CD8-positive, alpha-beta memory T cell (primary cell): Measurements from ENCODE around the gene ST6GALNAC1. TPM values are rescaled to one million over a fixed set of nuclear protein-coding genes. Genes with fewer than 3 reads are reported as not detected.

Experiments used
- CTCF ChIA-PET: fragments of 350-600 bp; sonication (Branson Sonifier 250); formaldehyde crosslinking; loops from one replicate; lab custom pipeline; 2021; ENCODE audit warnings: antibody characterized with exemption; lab: Charles Lee
- POLR2A ChIA-PET: fragments of 350-600 bp; sonication (Branson Sonifier 250); formaldehyde crosslinking; loops from one replicate; lab custom pipeline; 2021; ENCODE audit warnings: antibody characterized with exemption; lab: Charles Lee
- DNase-seq, 5 donors: peaks; one replicate each; pipeline versions ENCODE4 v3.0.0 to v3.0.0-alpha.2; 2020 to 2022; ENCODE audit warnings: mixed read lengths in 1 of 5
- H3K27ac ChIP-seq: one replicate; pipeline ENCODE4 v1.7.0; 2013; ENCODE audit warnings: low read depth, mild to moderate bottlenecking, low read length, moderate library complexity
- H3K27me3 ChIP-seq: 2 replicates; pipeline ENCODE4 v1.7.0; 2013; ENCODE audit warnings: low read length, mild to moderate bottlenecking; ENCODE audit not compliant: insufficient read depth, poor library complexity, severe bottlenecking
- H3K36me3 ChIP-seq: 2 replicates; pipeline ENCODE4 v1.7.0; 2013; ENCODE audit warnings: mild to moderate bottlenecking, low read length, moderate library complexity; ENCODE audit not compliant: insufficient read depth
- H3K4me1 ChIP-seq: 2 replicates; pipeline ENCODE4 v1.7.0; 2013; ENCODE audit warnings: mild to moderate bottlenecking, low read length, moderate library complexity; ENCODE audit not compliant: insufficient read depth
- H3K4me3 ChIP-seq: 2 replicates; pipeline ENCODE4 v1.7.0; 2013; ENCODE audit warnings: mild to moderate bottlenecking, low read length
- H3K9me3 ChIP-seq: 2 replicates; pipeline ENCODE4 v1.7.0; 2013; ENCODE audit warnings: mild to moderate bottlenecking, low read length
- H3K27ac Mint-ChIP-seq, 8 donors: one replicate each; pipeline ENCODE4 v1.8.0; 2020 to 2021; ENCODE audit warnings: mixed read lengths in 8 of 8, mild to moderate bottlenecking in 6 of 8, inconsistent platforms in 3 of 8, moderate library complexity in 3 of 8
- H3K27me3 Mint-ChIP-seq, 2 donors: one replicate each; pipeline ENCODE4 v1.8.0; 2020 to 2021; ENCODE audit warnings: mixed read lengths in 2 of 2, mild to moderate bottlenecking in 1 of 2, moderate library complexity in 1 of 2
- H3K36me3 Mint-ChIP-seq, 3 donors: one replicate each; pipeline ENCODE4 v1.8.0; 2020 to 2021; ENCODE audit warnings: mixed read lengths in 3 of 3, inconsistent platforms in 1 of 3, mild to moderate bottlenecking in 1 of 3
- H3K4me1 Mint-ChIP-seq, 3 donors: one replicate each; pipeline ENCODE4 v1.8.0; 2020 to 2021; ENCODE audit warnings: mixed read lengths in 3 of 3, inconsistent platforms in 1 of 3, mild to moderate bottlenecking in 1 of 3
- H3K4me3 Mint-ChIP-seq, 7 donors: one replicate each; pipeline ENCODE4 v1.8.0; 2020 to 2021; ENCODE audit warnings: mixed read lengths in 7 of 7, mild to moderate bottlenecking in 6 of 7, moderate library complexity in 4 of 7, inconsistent platforms in 2 of 7
- H3K9me3 Mint-ChIP-seq, 5 donors: one replicate each; pipeline ENCODE4 v1.8.0; 2020 to 2022; ENCODE audit warnings: mixed read lengths in 5 of 5, mild to moderate bottlenecking in 3 of 5, moderate library complexity in 2 of 5, inconsistent platforms in 1 of 5
- polyA plus RNA-seq: library from polyadenylated mRNA; unstranded; fragments of 300-500 nt; fragmentation: Illumina TruSeq; gene quantifications from one replicate; pipeline ENCODE4 v1.2.3, GENCODE V29; 2021
- total RNA-seq, 2 experiments: library from RNA; stranded (reverse); gene quantifications; one replicate each; pipeline ENCODE4 v1.2.3, GENCODE V29; 2021

ST6GALNAC1 gene
- total and polyA plus RNA-seq, 3 experiments from 2014 or later = 0.28 to 0.46 TPM; not detected in 1

DNA sequence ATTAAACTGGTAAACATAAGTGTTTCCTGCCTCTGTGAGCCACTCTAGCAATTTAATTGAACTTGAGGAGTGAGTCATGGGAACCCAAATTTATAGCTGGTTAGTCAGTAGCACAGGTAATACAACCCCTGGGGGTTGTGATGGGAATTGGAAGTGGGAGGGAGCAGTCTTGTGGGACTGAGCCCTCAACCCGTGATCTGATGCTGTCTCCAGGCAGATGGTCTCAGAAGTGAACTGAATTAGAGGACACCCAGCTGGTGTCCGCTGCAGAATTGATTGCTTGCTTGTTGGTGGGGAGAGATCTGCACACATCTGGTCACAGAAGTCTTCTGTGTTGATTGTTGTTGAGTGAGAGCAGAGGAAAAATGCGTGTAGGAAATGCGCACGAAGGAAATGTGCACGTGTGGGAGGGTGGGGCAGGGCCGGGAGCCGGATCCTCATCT, 50.2 kb downstream of the ST6GALNAC1 start:
- POLR2A ChIA-PET = no interaction called here
- Histone ChIP-seq H3K4me3 (no peak overlapping the region), H3K27ac (no peak overlapping the region), H3K27me3 (no peaks in the 10 kb centered on the region), H3K36me3 (no peaks in the 10 kb centered on the region), H3K4me1 (no peaks in the 10 kb centered on the region), H3K9me3 (no peaks in the 10 kb centered on the region)
- H3K4me1 Mint-ChIP-seq = no peaks in the 10 kb centered on the region
- CTCF ChIA-PET = interaction anchor here (1.6 kb wide), 1 partner anchor 48 kb away, joined by 4 read pairs; no protein-coding TSS in a partner anchor
- H3K36me3 Mint-ChIP-seq = peaks cover 0 to 13% (median 5%) of the 10 kb centered on the region in 3 donors
- peaks cover 22 to 50% of the 10 kb centered on the region in 2 donors for H3K27me3 Mint-ChIP-seq
- no peak overlapping the region for H3K27ac Mint-ChIP-seq
- no peak overlapping the region for H3K4me3 Mint-ChIP-seq
- no peak for DNase-seq
- H3K9me3 Mint-ChIP-seq = no peaks in the 10 kb centered on the region

DNA sequence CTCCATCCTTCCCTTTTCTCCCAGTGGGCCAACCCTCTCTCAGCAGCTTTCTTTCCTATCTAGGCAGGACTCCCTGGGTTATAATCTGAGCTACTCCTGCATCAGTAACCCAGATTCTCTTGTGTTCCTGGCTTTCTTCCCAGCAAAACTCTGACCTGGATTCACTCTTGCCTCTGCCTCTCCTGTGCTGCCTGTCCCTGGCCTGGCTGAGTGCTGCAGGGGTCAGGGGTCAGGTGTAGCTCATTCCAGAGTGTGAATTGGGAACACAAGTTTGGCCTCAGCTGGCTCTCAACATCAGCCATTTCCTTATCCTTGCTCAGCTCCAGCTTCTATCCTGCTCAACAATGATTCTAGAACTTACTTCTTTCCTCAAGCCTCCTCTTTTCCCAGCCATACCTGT, 55.4 kb downstream of the ST6GALNAC1 start:
- H3K27ac ChIP-seq = no peak overlapping the region
- H3K27me3 ChIP-seq = peaks cover 16% of the 10 kb centered on the region
- H3K27ac Mint-ChIP-seq = peak overlapping the region in 2 of 8 donors; percentile 31 to 43
- DNase-seq = no peak
- H3K4me3 ChIP-seq = no peak overlapping the region
- no peaks in the 10 kb centered on the region for H3K9me3 Mint-ChIP-seq
- H3K36me3 Mint-ChIP-seq = peaks cover 0 to 13% (median 2%) of the 10 kb centered on the region in 3 donors
- no peaks in the 10 kb centered on the region for H3K9me3 ChIP-seq
- H3K4me1 ChIP-seq = peaks cover 10% of the 10 kb centered on the region
- H3K4me3 Mint-ChIP-seq = peak overlapping the region in 2 of 7 donors; percentile 37 to 76
- ChIA-PET CTCF (interaction anchor here (2.2 kb wide), 1 partner anchor 65 kb away, joined by 8 read pairs; no protein-coding TSS in a partner anchor), POLR2A (interaction anchor here (0.7 kb wide), 1 partner anchor 1724 kb away, joined by 3 read pairs; no protein-coding TSS in a partner anchor)
- peaks cover 0 to 24% (median 9%) of the 10 kb centered on the region in 3 donors for H3K4me1 Mint-ChIP-seq
- peaks cover 42 to 54% of the 10 kb centered on the region in 2 donors for H3K27me3 Mint-ChIP-seq
- H3K36me3 ChIP-seq = no peaks in the 10 kb centered on the region

DNA sequence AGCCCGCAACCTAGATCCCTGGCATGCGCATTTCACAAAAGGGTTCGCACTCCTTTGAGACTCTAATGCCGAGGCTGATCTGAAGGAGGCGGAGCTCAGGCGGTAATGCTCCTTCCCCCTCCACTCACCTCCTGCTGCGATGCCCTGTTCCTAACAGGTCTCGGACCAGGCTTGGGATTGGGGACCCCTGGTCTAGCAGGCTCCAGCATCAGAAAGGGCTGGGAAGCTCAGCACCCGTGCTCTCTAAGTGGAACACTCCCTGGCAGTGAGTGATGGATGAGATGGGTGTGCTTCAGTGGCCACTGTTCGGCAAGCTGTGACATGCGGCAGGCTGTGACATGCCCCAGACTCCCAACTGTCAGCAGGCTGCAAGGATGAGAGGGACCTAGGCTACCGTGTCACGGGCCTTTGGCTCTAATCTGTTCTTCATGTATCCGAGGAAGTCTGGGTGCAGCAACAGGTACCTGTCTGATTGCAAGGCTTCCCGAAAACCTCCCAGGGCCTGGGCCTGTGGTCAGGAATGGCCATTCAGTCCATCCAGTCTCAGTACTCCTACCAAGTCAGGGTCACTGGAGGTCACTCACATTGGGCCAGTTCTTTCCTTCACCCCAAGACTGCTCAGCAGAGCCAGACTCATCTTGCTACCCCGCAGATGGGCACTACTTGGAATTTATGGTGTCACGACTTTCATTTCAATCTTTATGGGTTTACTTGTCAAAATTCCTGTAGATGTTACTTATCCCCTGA, 56.6 kb downstream of the ST6GALNAC1 start:
- Mint-ChIP-seq H3K4me3 (peak overlapping the region; percentile 32 to 84 (median 65)), H3K27ac (peak overlapping the region in 3 of 8 donors; percentile 19 to 84 (median 39)), H3K27me3 (peaks cover 43 to 51% of the 10 kb centered on the region in 2 donors), H3K36me3 (peaks cover 0 to 13% (median 2%) of the 10 kb centered on the region in 3 donors), H3K9me3 (no peaks in the 10 kb centered on the region), H3K4me1 (peaks cover 0 to 24% (median 9%) of the 10 kb centered on the region in 3 donors)
- no peaks in the 10 kb centered on the region for H3K9me3 ChIP-seq
- no peak for DNase-seq
- ChIA-PET POLR2A (interaction anchor here (1.2 to 1.5 kb wide), 2 partner anchors 29 to 64 kb away, joined by 4 read pairs; no protein-coding TSS in a partner anchor), CTCF (interaction anchor here (0.7 to 3.6 kb wide), 11 partner anchors 8 to 95 kb away, joined by 3 to 22 read pairs (median 5); no protein-coding TSS in a partner anchor)
- no peak overlapping the region for H3K4me3 ChIP-seq
- no peak overlapping the region for H3K27ac ChIP-seq
- H3K27me3 ChIP-seq = peaks cover 16% of the 10 kb centered on the region
- H3K4me1 ChIP-seq = peaks cover 10% of the 10 kb centered on the region
- H3K36me3 ChIP-seq = no peaks in the 10 kb centered on the region

DNA sequence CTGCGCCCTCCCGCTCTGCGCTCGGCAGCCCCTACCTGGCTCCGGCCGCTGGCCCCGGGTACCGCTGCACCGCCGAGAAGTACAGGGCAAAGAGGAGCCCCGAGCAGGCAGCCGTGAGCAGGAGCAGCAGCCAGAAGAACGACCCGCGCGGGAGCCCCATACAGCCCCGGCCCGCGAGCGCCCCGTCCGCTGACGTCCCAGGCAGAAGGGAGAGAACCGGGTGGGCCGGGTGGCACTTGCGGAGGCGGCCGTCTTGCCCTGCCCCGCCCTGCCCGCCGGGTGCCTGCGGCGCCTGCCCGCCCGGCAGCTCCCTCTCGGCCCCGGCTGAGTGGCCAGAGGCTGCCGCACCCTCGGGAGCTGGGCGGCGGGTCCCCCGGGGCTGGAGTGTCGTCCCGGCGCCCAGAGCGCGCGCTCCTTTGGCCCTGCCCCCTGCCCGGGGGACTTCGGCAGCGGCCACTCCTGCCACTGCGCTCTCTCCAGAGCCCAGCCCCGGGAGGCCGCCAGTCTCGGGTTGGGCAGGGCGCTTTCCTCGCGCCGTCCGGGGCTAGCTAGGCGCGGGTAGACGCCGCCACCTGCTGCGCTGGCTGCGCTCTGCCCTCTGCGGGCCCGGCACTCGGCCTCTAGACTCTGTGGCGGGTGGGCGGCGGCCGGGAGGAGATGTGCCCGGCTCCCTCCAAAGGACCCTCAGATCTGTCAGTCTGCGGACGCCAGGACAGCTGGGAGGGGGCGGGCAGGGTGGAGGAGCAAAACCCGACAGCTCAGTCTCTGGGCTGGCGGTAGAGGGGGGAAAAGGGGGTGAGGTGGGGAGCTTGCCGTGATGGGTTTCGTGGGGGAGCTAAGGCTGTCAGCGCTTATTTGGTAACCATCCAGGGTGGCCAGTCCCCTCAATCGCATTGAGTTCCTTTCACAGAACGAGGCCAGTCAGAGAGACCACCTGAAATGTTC, 57.6 kb downstream of the ST6GALNAC1 start, which contains the start of gene ST6GALNAC2:
TSS of gene ST6GALNAC2 (minus strand) at position 212 of the 945 bp plus-strand sequence. CDS start at position 160, 52 bp downstream.
- POLR2A ChIA-PET = interaction anchor here (0.8 to 1.5 kb wide), 5 partner anchors 28 to 63 kb away, joined by 3 to 4 read pairs (median 3); no protein-coding TSS in a partner anchor
- Mint-ChIP-seq H3K27me3 (peaks cover 43 to 48% of the 10 kb centered on the region in 2 donors), H3K4me1 (peaks cover 0 to 24% (median 9%) of the 10 kb centered on the region in 3 donors), H3K9me3 (no peaks in the 10 kb centered on the region), H3K27ac (peak within 1 kb of the TSS in 2 of 8 donors; percentile 43 to 87), H3K36me3 (peaks cover 0 to 13% (median 2%) of the 10 kb centered on the region in 3 donors), H3K4me3 (peak within 1 kb of the TSS; percentile 67 to 88 (median 75))
- Histone ChIP-seq H3K27me3 (peaks cover 16% of the 10 kb centered on the region), H3K4me1 (peaks cover 10% of the 10 kb centered on the region), H3K4me3 (peak within 1 kb of the TSS; percentile 39), H3K9me3 (no peaks in the 10 kb centered on the region), H3K27ac (no peak within 1 kb of the TSS), H3K36me3 (no peaks in the 10 kb centered on the region)
- peak; percentile 18 to 74 (median 41) for DNase-seq
- CTCF ChIA-PET = interaction anchor here (0.7 to 3.6 kb wide), 15 partner anchors 9 to 119 kb away, joined by 3 to 22 read pairs (median 4); partner anchors contain the start of gene AANAT

DNA sequence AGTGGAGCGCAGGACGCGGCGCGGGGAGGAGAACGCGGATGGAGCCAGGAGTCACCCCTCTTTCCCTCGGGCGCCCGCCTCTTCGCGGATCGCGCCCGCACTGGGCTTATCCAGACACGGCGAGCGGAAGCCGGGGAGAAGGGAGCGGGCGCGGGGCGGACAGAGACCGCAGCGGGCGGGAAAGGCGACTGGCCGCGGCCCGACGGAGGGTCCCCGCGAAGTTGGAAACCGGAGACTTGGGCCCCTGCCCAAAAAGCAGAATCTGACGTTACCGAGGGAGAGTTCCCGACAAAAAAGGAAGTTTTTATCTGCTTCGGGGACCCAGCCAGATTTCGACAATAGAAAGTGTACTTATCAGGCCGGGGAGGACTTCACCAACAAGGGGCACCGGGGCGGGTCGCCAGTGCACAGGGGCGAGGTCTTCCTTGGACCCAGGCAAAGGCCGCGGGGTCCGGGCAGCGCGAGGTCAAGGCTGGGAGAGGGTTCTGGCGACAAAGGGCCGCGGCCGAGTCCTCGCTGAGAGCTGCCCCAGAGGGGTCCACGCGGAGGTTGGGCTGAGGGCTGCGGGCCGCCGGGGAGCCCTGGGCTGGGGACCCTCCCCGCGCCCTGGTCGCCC, 58.4 kb downstream of the ST6GALNAC1 start:
- POLR2A ChIA-PET = interaction anchor here (1.0 to 1.5 kb wide), 3 partner anchors 13 to 62 kb away, joined by 3 to 4 read pairs (median 4); no protein-coding TSS in a partner anchor
- peaks cover 42 to 43% of the 10 kb centered on the region in 2 donors for H3K27me3 Mint-ChIP-seq
- peaks cover 16% of the 10 kb centered on the region for H3K27me3 ChIP-seq

DNA sequence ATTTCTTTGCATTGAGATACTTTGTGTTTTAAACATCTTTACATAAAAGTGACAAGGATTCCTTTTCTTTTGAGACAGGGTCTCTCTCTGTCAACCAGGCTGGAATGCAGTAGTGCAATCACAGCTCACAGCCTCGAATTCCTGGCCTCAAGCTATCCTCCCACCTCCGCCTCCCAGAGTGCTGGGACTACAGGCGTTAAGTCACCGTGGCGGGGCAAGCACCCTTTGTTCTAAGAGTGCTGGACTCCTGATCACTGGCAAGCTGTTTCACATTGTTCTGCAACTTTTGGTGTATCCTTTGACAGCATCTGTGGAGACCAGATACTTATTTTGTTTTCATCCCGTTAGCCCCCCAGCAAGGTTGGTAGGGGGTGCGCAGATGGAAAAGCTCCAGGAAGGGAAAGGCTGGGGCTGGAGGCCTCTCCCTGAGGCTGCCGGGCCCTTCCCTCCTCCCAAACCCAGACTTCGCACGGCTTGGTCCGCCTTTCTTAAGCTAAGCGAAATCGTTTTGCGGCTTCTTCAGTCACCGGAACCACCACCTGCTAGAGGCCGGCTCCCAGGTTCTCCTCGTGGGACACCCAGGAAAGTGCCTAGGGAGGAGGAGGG, 59.0 kb downstream of the ST6GALNAC1 start:
- H3K4me3 ChIP-seq = no peak overlapping the region
- H3K4me1 Mint-ChIP-seq = peaks cover 0 to 24% (median 9%) of the 10 kb centered on the region in 3 donors
- H3K27me3 ChIP-seq = peaks cover 16% of the 10 kb centered on the region
- H3K4me3 Mint-ChIP-seq = peak overlapping the region; percentile 67 to 88 (median 74)
- H3K36me3 Mint-ChIP-seq = peaks cover 0 to 11% (median 2%) of the 10 kb centered on the region in 3 donors
- POLR2A ChIA-PET = interaction anchor here (1.0 to 1.5 kb wide), 2 partner anchors 12 to 26 kb away, joined by 3 to 4 read pairs; no protein-coding TSS in a partner anchor
- H3K9me3 Mint-ChIP-seq = no peaks in the 10 kb centered on the region
- no peaks in the 10 kb centered on the region for H3K9me3 ChIP-seq
- H3K27ac ChIP-seq = no peak overlapping the region
- no peak for DNase-seq
- H3K36me3 ChIP-seq = no peaks in the 10 kb centered on the region
- H3K27ac Mint-ChIP-seq = peak overlapping the region in 3 of 8 donors; percentile 43 to 87 (median 51)
- CTCF ChIA-PET = interaction anchor here (1.2 to 3.6 kb wide), 7 partner anchors 17 to 129 kb away, joined by 4 to 22 read pairs (median 6); no protein-coding TSS in a partner anchor
- peaks cover 39 to 42% of the 10 kb centered on the region in 2 donors for H3K27me3 Mint-ChIP-seq
- H3K4me1 ChIP-seq = peaks cover 10% of the 10 kb centered on the region

More for the DNA sequence above, 58.4 kb downstream of the ST6GALNAC1 start:
- CTCF ChIA-PET = interaction anchor here (0.7 to 3.6 kb wide), 13 partner anchors 17 to 128 kb away, joined by 3 to 22 read pairs (median 5); partner anchors contain the start of gene AANAT
- Histone ChIP-seq H3K4me1 (peaks cover 10% of the 10 kb centered on the region), H3K27ac (no peak overlapping the region), H3K36me3 (no peaks in the 10 kb centered on the region), H3K9me3 (no peaks in the 10 kb centered on the region), H3K4me3 (peak overlapping the region; percentile 39)
- Mint-ChIP-seq H3K27ac (peak overlapping the region in 2 of 8 donors; percentile 43 to 87), H3K4me3 (peak overlapping the region; percentile 67 to 88 (median 74)), H3K36me3 (peaks cover 0 to 13% (median 2%) of the 10 kb centered on the region in 3 donors), H3K4me1 (peaks cover 0 to 24% (median 9%) of the 10 kb centered on the region in 3 donors), H3K9me3 (no peaks in the 10 kb centered on the region)
- peak in 1 of 5 donors; percentile 10 for DNase-seq
